Endometrial microvascular endothelial cells (primary cell): ENCODE data around the gene ZNF182. TPM values are rescaled to one million over a fixed set of nuclear protein-coding genes. Genes with fewer than 3 reads are reported as not detected.
"Not testable (repeated sequence)": the region's sequence is repeated elsewhere in the genome, so short reads cannot be mapped to it uniquely, and the experiment has no call there.

ENCODE experiments used
- in situ Hi-C: cut with HindIII; loops from 2 replicates; pipeline ENCODE4 v1.10.0; 2017; ENCODE audit warnings: low sequenced_read_pairs, low pct_unique_long_range_greater_than_20kb; ENCODE audit errors: inconsistent ontology term
- total RNA-seq: library from RNA; depleted of rRNA; stranded (reverse); fragments of >200 nt; gene quantifications from one replicate; pipeline ENCODE4 v1.2.3, GENCODE V29; 2015; ENCODE audit errors: inconsistent ontology term

The ZNF182 gene
- total RNA-seq, 1 donor from 2014 or later, result 2.0 TPM

DNA sequence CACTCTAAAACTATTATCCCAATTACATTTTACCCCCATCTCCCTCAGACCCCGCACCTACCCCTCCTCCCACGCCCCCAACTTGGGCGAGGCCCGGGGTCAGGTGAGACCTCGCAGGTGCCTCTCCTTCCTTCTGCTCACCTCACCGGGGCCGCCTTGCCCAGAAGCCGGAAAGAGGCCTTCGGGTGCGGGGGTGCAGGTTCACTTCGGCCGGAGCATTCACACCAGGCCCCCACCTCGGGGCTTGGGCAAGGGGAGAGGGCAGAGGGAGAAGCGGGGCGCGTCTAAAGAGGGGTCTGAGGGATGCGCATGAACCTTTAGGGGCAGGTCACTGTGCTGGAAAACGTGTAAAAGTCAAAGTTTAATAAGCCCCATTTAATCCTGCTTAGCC is 427 bp downstream of the ZNF182 start:
- in situ Hi-C loops, result no loop called here

- in situ Hi-C loops, result no loop called here
Measured at GRCh38 chrX:48002929-48003328, 860 bp downstream of the ZNF182 start.

DNA sequence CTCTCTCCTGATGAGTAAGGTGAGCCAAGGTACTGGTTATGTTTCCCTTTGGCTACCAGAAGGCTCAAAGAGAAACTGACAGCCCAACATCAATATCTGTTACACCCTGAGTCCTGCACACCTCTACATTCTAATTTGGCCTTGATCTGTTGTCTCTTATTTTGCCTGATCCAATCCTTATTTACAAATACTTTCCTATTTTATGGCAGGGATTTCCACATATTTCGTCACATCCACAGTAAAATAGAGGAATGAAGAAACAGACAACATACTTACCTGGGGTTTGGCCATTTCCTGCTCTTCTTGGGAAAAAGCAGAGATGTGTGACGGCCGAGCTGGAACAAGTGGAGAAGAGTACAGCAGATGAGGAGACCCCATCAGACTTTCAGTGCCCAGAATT is 1.5 kb downstream of the ZNF182 start:
- in situ Hi-C loops, result no loop called here

- in situ Hi-C loops, result no loop called here
Measured at GRCh38 chrX:48001260-48001659, 2.5 kb downstream of the ZNF182 start.

- in situ Hi-C loops, result no loop called here
Measured at GRCh38 chrX:47992669-47993068, 11.1 kb downstream of the ZNF182 start.

DNA sequence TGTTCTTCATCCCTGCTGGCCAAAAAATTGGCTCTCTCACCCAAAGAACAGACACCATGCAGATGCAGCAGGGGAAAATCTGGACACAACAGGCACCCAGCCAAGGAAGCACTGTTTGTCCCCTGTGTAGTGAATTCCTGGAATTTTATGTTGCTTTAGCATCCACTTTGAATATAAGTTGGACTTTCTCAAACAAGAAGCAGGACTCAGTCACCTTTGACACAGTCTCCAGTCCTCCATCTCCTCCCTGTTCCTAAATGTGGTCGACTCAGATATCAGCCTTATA is 11.8 kb downstream of the ZNF182 start:
- in situ Hi-C loops, result no loop called here

- in situ Hi-C loops, result no loop called here
Measured at GRCh38 chrX:47991263-47992094, 12.3 kb downstream of the ZNF182 start.

GRCh38 chrX:47976254-47977151 is 27.3 kb downstream of the ZNF182 start:
- in situ Hi-C loops, result no loop called here

- in situ Hi-C loops, result no loop called here
Measured at GRCh38 chrX:47973235-47973634, 30.6 kb downstream of the ZNF182 start.

DNA sequence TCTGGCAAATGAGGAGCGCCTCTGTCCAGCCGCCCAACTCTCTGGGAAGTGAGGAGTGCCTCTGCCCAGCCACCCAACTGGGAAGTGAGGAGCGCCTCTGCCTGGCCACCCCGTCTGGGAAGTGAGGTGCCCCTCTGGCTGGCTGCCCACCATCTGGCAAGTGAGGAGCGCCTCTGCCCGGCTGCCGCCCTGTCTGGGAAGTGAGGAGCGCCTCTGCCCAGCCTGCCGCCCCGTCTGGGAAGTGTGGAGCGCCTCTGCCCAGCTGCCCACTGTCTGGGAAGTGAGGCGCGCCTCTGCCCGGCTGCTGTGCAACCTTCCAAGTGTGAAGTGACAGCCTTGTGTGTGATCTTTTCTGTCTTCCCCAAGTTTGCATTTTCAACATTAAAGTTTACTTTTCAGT is 38.3 kb downstream of the ZNF182 start:
- in situ Hi-C loops, result not testable (repeated sequence)

DNA sequence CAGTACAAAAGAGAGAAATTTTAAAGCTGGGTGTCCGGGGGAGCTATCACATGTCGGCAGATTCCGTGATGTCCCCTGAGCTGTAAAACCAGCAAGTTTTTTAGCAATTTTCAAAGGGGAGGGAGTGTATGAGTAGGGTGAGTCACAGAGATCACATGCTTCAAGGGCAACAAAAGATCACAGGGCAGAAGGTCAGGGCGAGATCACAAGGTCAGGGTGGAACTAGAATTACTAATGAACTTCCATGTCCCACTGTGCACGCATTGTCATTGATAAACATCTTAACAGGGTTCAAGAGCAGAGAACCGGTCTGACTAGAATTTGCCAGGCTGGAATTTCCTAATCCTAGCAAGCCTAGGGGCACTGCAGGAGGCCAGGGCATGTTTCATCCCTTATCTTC is 42.0 kb downstream of the ZNF182 start:
- in situ Hi-C loops, result not testable (repeated sequence)

- in situ Hi-C loops, result no loop called here
Measured at GRCh38 chrX:47960406-47960805, 43.4 kb downstream of the ZNF182 start.

DNA sequence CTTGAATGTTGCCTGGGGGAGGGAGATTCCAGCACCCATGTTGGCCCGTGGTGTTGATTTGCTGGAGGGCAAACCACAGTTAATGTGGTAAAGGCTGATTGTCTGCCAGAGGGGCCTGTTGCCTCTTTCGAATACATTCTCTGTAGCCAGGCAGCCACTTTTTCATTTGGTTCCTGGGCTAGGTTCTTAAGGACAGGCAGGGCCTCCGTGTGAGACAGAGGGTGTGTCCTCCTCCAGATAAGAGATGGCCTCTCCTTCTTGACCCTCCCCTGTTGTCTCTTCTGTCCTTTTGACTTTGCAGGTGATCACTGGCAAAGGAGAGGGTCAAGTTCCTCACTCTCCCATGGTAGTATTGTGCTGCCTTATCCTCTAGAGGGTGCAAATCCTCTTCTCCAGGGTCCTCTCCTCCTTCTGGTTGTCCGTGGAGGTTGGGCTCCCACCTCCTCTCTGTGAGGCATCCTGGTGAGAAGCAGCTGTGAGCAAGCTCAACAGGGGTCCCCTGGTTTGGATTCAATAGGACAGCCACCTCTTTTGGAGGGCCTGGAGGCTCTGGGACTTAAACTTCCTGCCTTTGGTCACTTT is 44.9 kb downstream of the ZNF182 start:
- in situ Hi-C loops, result no loop called here

DNA sequence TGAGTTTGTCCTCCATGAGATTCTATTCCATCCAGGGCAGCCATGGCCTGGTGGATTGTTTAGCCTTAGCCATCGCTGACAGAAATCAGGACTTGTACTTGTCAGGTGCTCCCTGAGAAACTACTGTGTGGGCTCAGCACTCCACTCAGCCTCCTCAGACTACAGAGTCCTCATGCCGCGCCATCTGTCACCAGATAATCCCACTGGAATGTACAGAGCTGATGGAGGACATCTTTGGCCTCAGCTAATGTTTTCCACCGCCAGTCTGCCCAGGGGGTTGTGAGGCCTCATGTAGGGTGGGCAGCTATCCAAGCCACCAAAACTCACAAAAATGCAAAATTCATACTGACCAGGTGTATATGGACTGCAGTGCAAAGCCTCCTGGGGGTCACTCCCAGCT is 45.6 kb downstream of the ZNF182 start:
- in situ Hi-C loops, result not testable (repeated sequence)

- in situ Hi-C loops, result no loop called here
Measured at GRCh38 chrX:47956016-47956415, 47.8 kb downstream of the ZNF182 start.

- in situ Hi-C loops, result not testable (repeated sequence)
Measured at GRCh38 chrX:47955295-47955694, 48.5 kb downstream of the ZNF182 start.

DNA sequence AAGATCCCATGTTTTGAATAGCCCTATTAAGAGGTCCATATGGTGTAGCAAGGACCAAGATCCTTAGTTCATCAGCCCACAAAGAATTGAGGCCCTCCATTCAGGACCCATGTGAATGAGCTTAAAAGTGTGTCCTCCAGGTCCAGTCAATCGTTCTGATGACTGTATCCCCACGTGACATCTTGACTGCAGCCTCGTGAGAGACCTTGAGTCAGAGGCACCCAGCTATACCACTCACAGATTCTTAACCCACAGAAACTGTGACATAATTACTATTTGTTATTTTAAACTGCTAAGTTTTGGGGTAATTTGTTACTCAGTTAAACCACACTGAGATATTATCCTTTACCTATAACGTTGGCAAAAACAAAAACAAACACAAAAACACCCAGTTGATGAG is 62.4 kb downstream of the ZNF182 start:
- in situ Hi-C loops, result no loop called here

- in situ Hi-C loops, result no loop called here
Measured at GRCh38 chrX:47940448-47940847, 63.3 kb downstream of the ZNF182 start.

DNA sequence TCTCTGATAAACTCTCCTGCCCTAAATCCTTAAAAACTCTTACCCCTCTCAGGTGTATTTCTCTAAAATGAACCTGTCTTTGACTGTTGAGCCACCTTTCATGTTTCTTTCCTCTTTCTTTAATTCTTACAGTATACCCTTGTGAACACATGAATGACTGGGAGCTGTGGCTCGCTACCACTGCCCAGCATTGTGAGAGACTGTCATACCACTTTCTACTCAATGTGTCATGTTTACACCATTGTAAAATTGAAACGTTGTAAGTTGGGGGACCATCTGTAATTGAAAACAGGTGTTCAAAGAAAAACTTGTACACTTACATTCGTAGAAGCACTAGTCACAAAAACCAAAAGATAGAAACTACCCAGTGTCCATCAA is 66.9 kb downstream of the ZNF182 start:
- in situ Hi-C loops, result no loop called here
